GM18861 (cell line): ENCODE measurements around the gene FAM180A.
"Not testable (repeated sequence)": the region's sequence is repeated elsewhere in the genome, so short reads cannot be mapped to it uniquely, and the experiment has no call there.

Source experiments
- ATAC-seq: cut with Tn5 transposase; IDR thresholded peaks from one replicate; pipeline ENCODE4 v1.9.1; 2021; ENCODE audit not compliant: unreplicated experiment

FAM180A gene

DNA sequence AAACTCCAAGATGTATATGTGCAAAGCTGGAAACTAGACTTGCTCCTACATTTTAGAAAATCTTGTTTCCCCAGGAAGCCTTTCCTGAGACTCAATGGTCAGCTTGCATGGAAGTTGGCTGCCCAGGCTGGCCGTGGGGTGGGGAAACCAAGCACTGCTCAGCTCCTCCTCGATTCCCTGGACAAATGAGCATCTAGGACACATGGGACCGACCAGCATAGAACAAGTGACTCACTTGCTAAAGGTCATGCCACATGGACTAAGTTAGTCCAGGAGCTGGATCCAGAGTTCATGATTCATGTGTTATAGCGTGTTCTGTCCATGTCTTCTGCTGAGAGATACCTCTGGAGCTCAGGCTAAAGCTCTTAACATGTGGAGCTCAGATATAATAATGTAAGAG, 6.2 kb downstream of the FAM180A start:
- ATAC-seq, result no peak

DNA sequence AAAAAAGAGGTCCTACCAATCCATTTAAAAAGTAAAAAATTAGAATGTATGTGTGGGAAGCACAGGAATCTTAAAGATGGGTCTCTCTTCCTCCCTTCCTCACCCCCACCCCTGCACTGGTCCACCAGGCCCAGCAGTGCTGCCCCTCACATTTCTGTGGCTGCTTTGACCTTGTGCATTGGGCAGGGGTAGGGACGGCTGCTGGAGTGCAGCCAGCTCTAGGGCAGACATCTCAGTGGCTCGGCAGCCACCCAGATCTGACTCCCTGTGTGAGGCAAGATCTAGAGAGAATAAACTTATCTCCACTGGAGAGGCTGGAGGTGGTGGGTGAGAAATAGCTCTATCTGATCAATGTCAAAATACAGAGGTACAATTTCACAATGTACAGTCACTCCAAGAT, 6.7 kb downstream of the FAM180A start:
- no peak for ATAC-seq

- no peak for ATAC-seq
These were observed 7.7 kb downstream of the FAM180A start for GRCh38 chr7:135740889-135741288.

DNA sequence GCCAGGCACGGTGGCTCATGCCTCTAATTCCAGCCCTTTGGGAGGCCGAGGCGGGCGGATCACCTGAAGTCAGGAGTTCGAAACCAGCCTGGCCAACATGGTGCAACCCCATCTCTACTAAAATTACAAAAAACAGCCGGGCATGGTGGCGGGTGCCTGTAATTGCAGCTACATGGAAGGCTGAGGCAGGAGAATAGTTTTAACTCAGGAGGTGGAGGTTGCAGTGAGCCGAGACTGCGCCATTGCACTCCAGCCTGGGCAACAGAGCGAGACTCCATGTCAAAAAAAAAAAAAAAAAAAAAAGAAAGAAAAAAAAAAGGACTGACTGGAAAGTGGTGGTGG, 11.3 kb downstream of the FAM180A start:
- ATAC-seq, result not testable (repeated sequence)

DNA sequence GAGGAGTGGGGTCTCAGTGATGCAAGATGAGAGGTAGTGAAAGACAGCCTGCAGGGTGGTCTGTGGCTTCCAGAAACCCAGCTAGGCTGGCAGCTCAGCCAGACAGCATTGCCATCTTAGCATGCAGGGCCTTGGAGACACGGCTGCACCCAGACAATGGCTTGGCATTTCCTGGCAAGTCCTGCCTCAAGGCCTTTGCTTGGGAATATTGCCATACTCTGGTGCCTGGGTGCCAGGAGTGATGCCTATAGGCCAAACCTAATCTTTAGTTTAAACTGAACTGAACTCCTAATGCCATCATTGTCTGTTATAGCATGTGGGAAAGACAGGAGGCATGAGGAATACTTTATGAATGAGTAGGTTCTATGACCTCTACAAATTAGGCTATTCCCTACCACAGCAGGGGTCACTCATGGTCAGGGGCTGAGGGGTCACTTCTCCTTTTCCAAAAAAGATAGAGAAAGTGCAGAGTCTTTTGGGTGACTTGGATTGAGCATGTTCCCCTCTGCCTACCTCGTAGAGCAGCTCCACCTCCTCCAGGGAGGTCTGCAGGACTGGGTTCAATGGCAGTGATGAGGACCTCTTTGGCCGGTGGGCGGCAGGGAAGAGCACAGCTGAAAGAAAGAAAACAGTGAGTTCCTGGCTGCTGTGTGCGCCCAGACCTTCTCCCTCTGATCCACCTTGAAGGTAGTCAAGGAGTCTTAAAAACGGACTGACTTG, 11.9 kb downstream of the FAM180A start:
- ATAC-seq, result no peak

DNA sequence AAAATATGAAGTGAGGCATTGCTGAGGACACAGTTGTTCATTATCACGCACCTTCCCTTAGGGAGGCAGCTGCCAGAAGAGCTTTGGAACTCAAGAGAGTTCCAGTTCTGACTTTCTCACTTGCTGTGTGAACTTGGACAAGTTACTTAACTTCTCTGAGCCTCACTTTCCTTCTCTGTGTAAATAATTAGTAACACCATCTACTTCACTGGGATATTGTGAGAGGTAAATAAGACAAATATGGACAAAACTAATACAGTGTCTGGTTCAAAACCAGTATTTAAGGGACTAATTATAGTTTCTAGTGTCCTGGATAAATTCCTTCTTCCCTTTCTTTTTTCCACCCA, 14.3 kb downstream of the FAM180A start:
- ATAC-seq, result no peak

GRCh38 chr7:135733603-135734342, 14.8 kb downstream of the FAM180A start:
- ATAC-seq, result no peak

DNA sequence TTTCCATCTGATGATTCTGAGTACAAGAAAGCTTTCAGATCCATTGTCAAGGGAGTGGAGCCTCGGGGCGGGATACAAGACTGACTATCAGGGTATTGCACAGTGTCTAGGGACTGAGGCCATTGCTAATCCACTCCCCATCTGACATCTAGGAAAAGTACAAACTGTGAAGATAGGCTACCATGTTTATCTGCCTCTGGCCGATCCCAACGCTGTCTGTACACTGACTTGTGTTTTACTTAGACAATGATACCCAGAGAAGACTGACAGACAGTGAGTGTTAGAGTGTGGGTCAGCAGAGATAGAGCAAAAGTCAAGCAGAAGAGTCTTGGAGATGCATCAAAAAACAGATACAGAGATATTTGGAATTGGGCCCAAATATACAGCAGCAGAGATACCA, 17.5 kb downstream of the FAM180A start:
- no peak for ATAC-seq

GRCh38 chr7:135729230-135729629, 19.4 kb downstream of the FAM180A start:
- no peak for ATAC-seq

DNA sequence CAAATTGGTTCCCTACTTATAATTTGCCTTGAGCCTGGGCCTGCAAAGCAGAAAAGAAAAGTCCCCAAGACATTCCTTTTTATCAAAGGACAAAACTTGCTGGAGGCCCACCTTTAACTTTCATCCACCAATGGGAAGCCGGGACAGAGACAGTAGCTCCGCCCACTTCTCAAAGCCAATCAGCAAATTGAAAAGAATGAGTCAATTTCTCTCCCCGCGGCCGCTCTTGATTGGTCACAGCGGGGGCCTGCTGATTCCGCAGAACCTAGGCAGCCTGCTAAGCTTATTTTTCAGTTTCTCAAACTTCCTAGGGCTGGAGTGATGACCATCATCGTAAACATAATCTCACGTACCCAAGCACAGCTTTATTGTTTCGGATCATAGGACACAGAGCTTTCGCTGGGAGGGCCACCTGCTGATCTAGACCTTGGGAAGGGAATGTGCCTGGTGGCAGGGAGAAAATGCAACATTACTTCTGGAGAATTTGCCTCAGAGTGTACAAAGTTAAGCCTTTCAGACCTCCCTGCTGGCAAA, 20.4 kb downstream of the FAM180A start, which contains the start of gene SLC13A4:
Gene SLC13A4, minus strand, starts transcription at position 51 of the 534 bp plus-strand sequence. CDS start 690 bp downstream, outside the sequence.
- no peak for ATAC-seq

GRCh38 chr7:135726911-135727673, 21.5 kb downstream of the FAM180A start:
- no peak for ATAC-seq

DNA sequence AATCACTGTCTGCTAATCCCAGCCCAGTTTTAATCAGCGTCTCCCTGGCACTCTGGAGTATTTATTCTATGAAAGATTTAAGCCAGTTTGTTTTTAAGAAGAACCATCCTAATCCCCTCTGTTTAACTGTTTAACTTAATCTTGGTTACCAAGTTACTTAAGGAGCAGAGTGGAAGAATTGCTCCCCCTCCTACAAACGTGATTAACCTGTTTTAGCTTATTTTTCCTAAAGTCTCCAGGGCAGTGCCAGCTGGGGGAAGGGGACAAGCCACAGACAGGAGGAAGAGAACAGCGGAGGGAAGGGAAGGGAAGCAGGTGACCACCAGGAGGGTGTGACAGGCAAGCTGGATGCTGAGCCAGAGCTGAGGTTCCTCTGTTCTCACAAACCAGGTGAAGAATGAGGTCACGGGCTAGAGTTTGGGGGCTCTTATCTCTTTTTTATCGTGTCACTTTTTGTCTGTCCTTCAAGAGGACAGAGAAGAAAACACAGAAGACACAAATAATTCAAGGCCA, 22.3 kb downstream of the FAM180A start:
- no peak for ATAC-seq

GRCh38 chr7:135723411-135723810, 25.2 kb downstream of the FAM180A start:
- no peak for ATAC-seq

DNA sequence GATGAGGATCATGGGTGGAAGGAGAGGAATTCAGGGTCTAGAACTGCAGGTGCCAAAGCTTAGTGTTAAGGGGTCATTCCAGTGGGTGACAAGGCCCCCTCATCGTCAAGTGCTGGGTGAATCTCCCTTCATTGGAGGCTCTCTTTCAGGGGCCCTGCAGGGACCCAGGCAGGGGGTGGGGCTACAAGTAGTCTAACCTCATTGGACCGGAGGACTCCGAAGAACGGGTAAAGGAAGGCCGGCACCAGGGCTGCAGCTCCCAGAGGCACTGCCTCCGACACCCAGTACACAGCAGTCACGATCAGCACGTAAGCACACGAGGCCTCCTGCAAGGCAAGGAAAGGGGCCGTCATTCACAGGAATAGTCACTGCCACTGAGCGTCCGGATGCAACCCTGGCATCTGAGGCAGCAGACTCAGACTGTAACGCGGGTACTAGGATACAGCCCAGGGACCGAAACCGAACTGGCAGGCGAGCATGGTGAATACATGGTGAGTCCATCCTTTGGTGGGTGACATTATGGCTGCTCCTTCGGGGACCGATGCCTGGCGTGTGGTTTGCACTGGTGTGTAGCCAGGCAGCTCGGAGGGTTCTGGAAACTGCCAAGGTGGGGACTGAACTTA, 27.3 kb downstream of the FAM180A start:
- ATAC-seq, result no peak

DNA sequence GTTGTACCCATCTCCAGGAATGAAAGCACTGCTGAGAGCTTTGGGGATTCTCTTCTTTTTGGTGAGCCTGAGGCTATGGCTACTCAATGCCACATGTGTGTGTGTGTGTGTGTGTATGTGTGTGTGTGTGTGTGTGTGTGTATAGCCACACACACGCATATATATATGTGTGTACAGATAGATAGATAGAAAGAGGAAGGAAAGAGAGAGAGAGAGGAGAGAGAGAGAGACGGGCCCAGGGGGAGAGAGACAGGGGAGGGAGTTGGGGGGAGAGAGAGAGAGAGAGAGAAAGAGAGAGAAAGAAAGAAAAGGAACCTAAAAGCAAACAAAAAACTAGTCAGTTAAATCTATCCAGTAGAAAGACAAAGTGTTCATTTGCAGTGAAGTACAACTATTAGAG, 28.9 kb downstream of the FAM180A start:
- ATAC-seq, result no peak

- no peak for ATAC-seq
These were observed 29.7 kb downstream of the FAM180A start for GRCh38 chr7:135718794-135719437.

DNA sequence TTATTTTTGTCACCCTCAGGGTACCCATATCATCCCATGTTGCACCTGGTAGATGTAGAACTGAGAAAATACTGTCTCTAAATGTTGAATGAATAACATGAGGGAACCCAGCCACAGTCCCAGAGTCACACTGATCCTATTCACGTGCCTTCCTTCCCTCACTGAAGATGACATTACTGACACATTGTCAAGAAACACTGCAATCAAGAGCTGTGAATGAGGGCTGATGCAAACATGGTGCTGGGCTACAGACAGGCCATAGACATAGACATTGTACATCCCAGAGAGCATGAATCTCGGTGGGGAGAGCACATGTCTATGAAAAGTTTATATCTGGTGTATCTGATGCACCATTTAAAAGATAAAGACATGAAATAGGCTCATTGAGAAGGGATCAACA, 30.4 kb downstream of the FAM180A start:
- no peak for ATAC-seq

- no peak for ATAC-seq
These were observed 30.9 kb downstream of the FAM180A start for GRCh38 chr7:135717693-135718092.

DNA sequence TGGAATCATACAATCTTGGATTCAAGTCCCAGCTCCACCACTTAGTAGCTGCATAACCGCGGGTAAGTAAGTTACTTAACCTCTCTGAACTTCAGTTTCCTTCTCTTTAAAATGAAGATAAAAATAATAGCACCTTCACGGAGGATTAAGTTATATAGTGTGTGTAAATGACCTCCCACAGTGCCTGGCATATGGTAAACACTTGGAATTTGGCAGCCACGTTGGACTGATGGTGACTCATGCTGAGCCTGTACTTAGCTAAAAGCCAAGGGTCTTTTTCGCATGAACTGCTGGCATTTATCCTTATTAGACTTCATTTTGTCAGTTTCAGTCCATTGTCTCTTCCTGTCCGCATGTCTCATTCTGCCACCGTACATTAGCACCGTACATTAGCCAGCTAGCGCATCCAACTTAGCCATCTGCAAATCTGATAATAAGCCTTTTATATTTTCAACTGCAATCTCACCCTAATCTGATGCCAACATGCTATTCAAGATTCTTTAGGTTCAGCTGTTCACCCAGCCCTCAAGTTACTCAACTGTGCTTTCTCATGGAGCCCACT, 31.9 kb downstream of the FAM180A start:
- ATAC-seq, result no peak

- ATAC-seq, result no peak
These were observed 32.9 kb downstream of the FAM180A start for GRCh38 chr7:135715673-135716072.
